ENCODE measurements around the gene NR2C2.

Gene NR2C2

DNA sequence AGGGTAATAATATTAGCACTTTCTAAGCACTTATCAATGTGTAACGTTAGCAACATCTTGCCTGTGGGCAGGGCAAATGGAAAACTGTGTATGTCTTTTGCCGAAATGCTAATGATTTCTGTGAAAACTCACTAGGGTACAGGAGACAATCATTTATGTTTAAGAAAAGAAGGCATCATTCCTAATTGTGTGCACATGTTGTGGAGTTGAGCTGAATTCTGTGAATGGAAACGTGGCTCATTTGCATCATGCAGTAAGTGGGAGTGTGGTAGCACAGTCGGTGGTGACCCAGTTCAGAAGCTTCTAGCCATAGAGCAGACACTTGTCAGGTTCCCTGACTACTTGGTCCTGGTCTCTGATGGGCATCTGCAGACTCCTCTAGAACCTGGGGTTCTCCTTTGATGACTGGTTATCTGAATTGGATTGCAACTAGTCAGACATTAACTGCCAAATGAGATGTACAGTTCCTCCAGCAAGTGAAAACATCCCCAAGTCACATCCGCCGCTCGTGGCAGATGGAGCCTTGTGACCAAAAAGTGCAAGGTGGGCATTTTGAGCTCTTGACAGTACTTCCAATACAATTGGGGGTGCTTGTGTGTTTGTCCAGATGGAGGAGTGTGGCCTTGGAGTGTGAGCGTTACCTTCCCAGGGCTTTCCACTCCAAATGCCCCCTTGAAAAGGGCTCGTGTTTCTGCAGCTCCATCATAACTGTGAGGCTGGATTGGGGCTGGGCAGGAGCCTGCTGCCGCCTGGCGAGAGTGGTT, 96.2 kb downstream of the NR2C2 start:
- Histone ChIP-seq H3K27ac (ENCODE audit: low read length) (no peak overlapping the region), H3K4me3 (ENCODE audit: low read depth in 1 of 2, low read length in 2 of 2) (no peak overlapping the region), H4K20me1 (ENCODE audit: insufficient read depth, low read length) (peaks cover 4% of the 10 kb centered on the region; the same call in 1 of the 2 replicates), H3K9me3 (ENCODE audit: insufficient read depth, low read length, severe bottlenecking) (no peaks in the 10 kb centered on the region), H3K36me3 (ENCODE audit: insufficient read depth, low read length) (peaks cover 97% of the 10 kb centered on the region), H3K79me2 (ENCODE audit: insufficient read depth, low read length) (peaks cover 4% of the 10 kb centered on the region; the same call in 1 of the 2 replicates), H3K4me1 (ENCODE audit: insufficient read depth, low read length) (no peaks in the 10 kb centered on the region), H3K4me2 (ENCODE audit: insufficient read depth, low read length) (no peak overlapping the region), H3K27me3 (ENCODE audit: insufficient read depth, low read length, poor library complexity) (no peaks in the 10 kb centered on the region), H3K9ac (ENCODE audit: low read depth, low read length) (no peak overlapping the region), H2AFZ (ENCODE audit: low read depth, low read length) (no peak overlapping the region)
- TF ChIP-seq EZH2 (IDR thresholded peaks at IDR 0.05; ENCODE audit: borderline replicate concordance, low read depth, low read length, severe bottlenecking) (no peak), CTCF (IDR thresholded peaks at IDR 0.05; ENCODE audit: borderline replicate concordance, extremely low read depth, low read length, poor library complexity, severe bottlenecking) (no peak)
- ATAC-seq (ENCODE audit: insufficient read depth, low read depth) (no peak), DNase-seq (no peak)

GRCh38 chr3:15044326-15044725, 96.9 kb downstream of the NR2C2 start:
- H3K4me3 ChIP-seq (ENCODE audit: low read depth in 1 of 2, low read length in 2 of 2) = no peak overlapping the region
- H3K27me3 ChIP-seq (ENCODE audit: insufficient read depth, low read length, poor library complexity) = no peaks in the 10 kb centered on the region
- DNase-seq (no peak), ATAC-seq (ENCODE audit: insufficient read depth, low read depth) (no peak)
- H3K79me2 ChIP-seq (ENCODE audit: insufficient read depth, low read length) = peaks cover 9% of the 10 kb centered on the region; the same call in 1 of the 2 replicates
- H3K9me3 ChIP-seq (ENCODE audit: insufficient read depth, low read length, severe bottlenecking) = no peaks in the 10 kb centered on the region
- no peaks in the 10 kb centered on the region for H3K4me1 ChIP-seq (ENCODE audit: insufficient read depth, low read length)
- TF ChIP-seq CTCF (IDR thresholded peaks at IDR 0.05; ENCODE audit: borderline replicate concordance, extremely low read depth, low read length, poor library complexity, severe bottlenecking) (no peak), EZH2 (IDR thresholded peaks at IDR 0.05; ENCODE audit: borderline replicate concordance, low read depth, low read length, severe bottlenecking) (no peak)
- H2AFZ ChIP-seq (ENCODE audit: low read depth, low read length) = no peak overlapping the region
- H3K4me2 ChIP-seq (ENCODE audit: insufficient read depth, low read length) = no peak overlapping the region
- H4K20me1 ChIP-seq (ENCODE audit: insufficient read depth, low read length) = peaks cover 4% of the 10 kb centered on the region; the same call in 1 of the 2 replicates
- H3K27ac ChIP-seq (ENCODE audit: low read length) = no peak overlapping the region
- H3K9ac ChIP-seq (ENCODE audit: low read depth, low read length) = no peak overlapping the region
- H3K36me3 ChIP-seq (ENCODE audit: insufficient read depth, low read length) = peaks cover 97% of the 10 kb centered on the region

DNA sequence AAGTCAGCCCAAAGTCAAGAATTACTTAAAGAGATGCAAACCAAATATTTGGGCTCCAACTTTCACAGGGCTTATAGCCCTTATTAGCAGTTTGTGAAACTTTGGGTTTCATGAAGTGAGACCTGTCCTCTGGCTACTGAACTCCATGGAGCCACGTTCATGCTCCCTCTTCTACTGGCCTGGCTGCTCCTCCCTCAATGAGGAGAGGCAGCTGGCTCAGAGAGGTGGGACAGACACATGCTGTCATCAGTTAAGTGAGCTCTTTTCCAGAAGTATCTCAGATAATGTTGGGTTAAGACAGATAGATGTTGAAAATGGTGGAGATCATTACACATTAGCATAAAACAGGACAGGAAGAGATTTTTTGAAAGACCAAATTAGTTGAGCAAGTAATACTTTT, 98.3 kb downstream of the NR2C2 start:
- no peak for TF ChIP-seq CTCF (IDR thresholded peaks at IDR 0.05; ENCODE audit: borderline replicate concordance, extremely low read depth, low read length, poor library complexity, severe bottlenecking)
- no peak for TF ChIP-seq EZH2 (IDR thresholded peaks at IDR 0.05; ENCODE audit: borderline replicate concordance, low read depth, low read length, severe bottlenecking)
- Histone ChIP-seq H3K4me1 (ENCODE audit: insufficient read depth, low read length) (no peaks in the 10 kb centered on the region), H3K4me2 (ENCODE audit: insufficient read depth, low read length) (no peak overlapping the region), H3K36me3 (ENCODE audit: insufficient read depth, low read length) (peaks cover 99% of the 10 kb centered on the region), H3K27ac (ENCODE audit: low read length) (no peak overlapping the region), H3K79me2 (ENCODE audit: insufficient read depth, low read length) (peaks cover 21% of the 10 kb centered on the region; the same call in 1 of the 2 replicates), H4K20me1 (ENCODE audit: insufficient read depth, low read length) (peaks cover 12% of the 10 kb centered on the region; the same call in 1 of the 2 replicates), H2AFZ (ENCODE audit: low read depth, low read length) (no peak overlapping the region), H3K27me3 (ENCODE audit: insufficient read depth, low read length, poor library complexity) (no peaks in the 10 kb centered on the region), H3K9me3 (ENCODE audit: insufficient read depth, low read length, severe bottlenecking) (no peaks in the 10 kb centered on the region), H3K9ac (ENCODE audit: low read depth, low read length) (no peak overlapping the region), H3K4me3 (ENCODE audit: low read depth in 1 of 2, low read length in 2 of 2) (no peak overlapping the region)
- DNase-seq = no peak
- no peak for ATAC-seq (ENCODE audit: insufficient read depth, low read depth)
